K562 (cell line): ENCODE measurements around the gene KIF9. TPM values are rescaled to one million over a fixed set of nuclear protein-coding genes. Genes with fewer than 3 reads are reported as not detected.

Source experiments
- FIP1L1 ChIP-seq: fragments of 200-400 bp; formaldehyde crosslinking; IDR thresholded peaks from 2 replicates; pipeline ENCODE4 v1.6.1; 2018; ENCODE audit warnings: mild to moderate bottlenecking, low read depth, low read length; ENCODE audit not compliant: poor library complexity, severe bottlenecking
- HCFC1 ChIP-seq: IDR thresholded peaks from 2 replicates; pipeline ENCODE4 v1.6.1; 2012; ENCODE audit warnings: low read depth, low read length, improper control_type of control experiment
- HDAC1 ChIP-seq, 2 experiments: fragments of 450-650 bp; IDR thresholded peaks; 2 replicates each; pipeline ENCODE4 v1.6.1; 2016 to 2017; ENCODE audit warnings: inconsistent platforms in 1 of 2, mild to moderate bottlenecking in 1 of 2, moderate library complexity in 1 of 2
- MYC ChIP-seq, 2 experiments: fragments of 250-450 bp in 1 of 2; sonication (Bioruptor Pico) in 1 of 2; IDR thresholded peaks; 2 replicates each; pipeline versions ENCODE4 v1.5.1 to v1.6.1; 2012 to 2021; ENCODE audit warnings: low read depth in 2 of 2, borderline replicate concordance in 1 of 2, improper control_type of control experiment in 1 of 2, low read length in 1 of 2, mild to moderate bottlenecking in 1 of 2, moderate library complexity in 1 of 2
- NFATC3 ChIP-seq: fragments of 450-650 bp; IDR thresholded peaks from 2 replicates; pipeline ENCODE4 v1.6.1; 2017; ENCODE audit warnings: mild to moderate bottlenecking
- POLR2AphosphoS5 ChIP-seq: IDR thresholded peaks from 2 replicates; pipeline ENCODE4 v1.6.1; 2011; ENCODE audit warnings: mild to moderate bottlenecking, low read depth, low read length, moderate library complexity; ENCODE audit not compliant: control insufficient read depth, insufficient read depth
- RAD21 ChIP-seq, 2 experiments: fragments of 250-450 bp in 1 of 2; fragments of 450-650 bp in 1 of 2; sonication (Bioruptor Pico) in 1 of 2; formaldehyde crosslinking in 1 of 2; IDR thresholded peaks in 1 of 2; conservative IDR thresholded peaks in 1 of 2; 2 replicates each; pipeline versions ENCODE4 v1.4.0 to v1.8.0; 2020 to 2022; ENCODE audit warnings: mild to moderate bottlenecking in 2 of 2, moderate library complexity in 1 of 2
- TOE1 ChIP-seq, 2 experiments: fragments of 450-650 bp in 1 of 2; sonication (generic) in 1 of 2; formaldehyde crosslinking in 1 of 2; IDR thresholded peaks; 2 replicates each; pipeline versions ENCODE4 v1.7.1 to v1.8.0; 2016 to 2022; ENCODE audit warnings: borderline replicate concordance in 2 of 2, mild to moderate bottlenecking in 2 of 2, antibody characterized with exemption in 1 of 2, inconsistent platforms in 1 of 2, low read depth in 1 of 2, missing genetic modification reagents in 1 of 2, moderate library complexity in 1 of 2
- ZNF134 ChIP-seq: fragments of 250-450 bp; sonication (Bioruptor Pico); conservative IDR thresholded peaks from 2 replicates; pipeline ENCODE4 v1.4.0; 2020
- ZNF197 ChIP-seq: fragments of 200-800 bp; sonication (Bioruptor generic); IDR thresholded peaks from 2 replicates; pipeline ENCODE4 v1.6.1; 2016; ENCODE audit warnings: low read depth, missing genetic modification characterization, missing compliant biosample characterization
- ZNF232 ChIP-seq: sonication (generic); formaldehyde crosslinking; IDR thresholded peaks from 2 replicates; pipeline ENCODE4 v1.8.0; 2022; ENCODE audit warnings: mild to moderate bottlenecking, missing genetic modification reagents
- ZNF24 ChIP-seq: fragments of 450-650 bp; IDR thresholded peaks from 2 replicates; pipeline ENCODE4 v1.6.1; 2016
- ZNF282 ChIP-seq: sonication (generic); formaldehyde crosslinking; IDR thresholded peaks from 2 replicates; pipeline ENCODE4 v1.8.1; 2023; ENCODE audit warnings: missing genetic modification reagents
- ZNF407 ChIP-seq: fragments of 450-650 bp; IDR thresholded peaks from 2 replicates; pipeline ENCODE4 v1.6.1; 2016; ENCODE audit warnings: low read depth
- ZSCAN32 ChIP-seq: fragments of 450-650 bp; formaldehyde crosslinking; IDR thresholded peaks from 2 replicates; pipeline ENCODE4 v1.4.0; 2020; ENCODE audit warnings: mild to moderate bottlenecking, moderate library complexity
- polyA plus RNA-seq, 8 experiments: library from polyadenylated mRNA; depleted of rRNA in 4 of 8; stranded (reverse) in 5 of 8; unstranded in 3 of 8; fragments of >200 nt; fragmentation: Nextera tagmentation in 2 of 8; fragmentation: Illumina TruSeq in 1 of 8; extraction: Ambion mirVana in 2 of 8; extraction: Trizol in 1 of 8; gene quantifications; 2 replicates each; pipeline versions ENCODE4 v1.2.1 to v1.2.3, GENCODE V29; 2011 to 2014; ENCODE audit warnings: inconsistent platforms in 1 of 8, missing spikeins in 1 of 8
- total RNA-seq, 7 experiments: library from RNA; depleted of rRNA in 6 of 7; stranded (reverse); fragments of >200 nt in 6 of 7; fragmentation: Illumina TruSeq in 2 of 7; extraction: Trizol in 2 of 7; gene quantifications; 2 replicates each; pipeline versions ENCODE4 v1.2.1 to v1.2.3, GENCODE V29; 2011 to 2021; ENCODE audit warnings: low replicate concordance in 1 of 7
- TF ChIP-seq, protein P1 (sequence below): fragments of 450-650 bp; IDR thresholded peaks from 2 replicates; pipeline ENCODE4 v1.6.1; 2017; ENCODE audit warnings: antibody characterized with exemption

KIF9 gene
- total and polyA plus RNA-seq, 9 of the 15 experiments (the other 6 are each of a cell fraction or from before 2014, with no cell fraction given) = 16.9 to 56.9 (median 25.0) TPM

- TF ChIP-seq ZNF407 (peak; percentile 100), NFATC3 (no peak), MYC (IDR thresholded peaks at IDR 0.05; ENCODE audit: low read depth, low read length) (peak; percentile 96), MYC (CRISPR knock-in tag; IDR thresholded peaks at IDR 0.05; ENCODE audit: borderline replicate concordance, low read depth) (0 out of 2 replicates have a peak, but pooled peaks have one; percentile 15), HCFC1 (peak; percentile 77), RAD21 (CRISPR knock-in tag; conservative IDR thresholded peaks at IDR 0.05 in 1 of 2, IDR thresholded peaks at IDR 0.05 in 1 of 2) (no peak; a peak in 1 of 4 replicates), ZNF282 (CRISPR knock-in tag) (no peak; the same call in 1 of the 2 replicates), ZNF197 (peak; percentile 76; the same call in 1 of the 2 replicates), ZNF134 (CRISPR knock-in tag) (no peak), TOE1 (IDR thresholded peaks at IDR 0.05; ENCODE audit: borderline replicate concordance) (peak; percentile 92), TOE1 (CRISPR knock-in tag; IDR thresholded peaks at IDR 0.05; ENCODE audit: borderline replicate concordance, low read depth) (no peak), ZNF232 (CRISPR knock-in tag) (peak; percentile 38; the same call in 1 of the 2 replicates), HDAC1 (IDR thresholded peaks at IDR 0.05) (peak; percentile 100), ZNF24 (0 out of 2 replicates have a peak, but pooled peaks have one; percentile 25), POLR2AphosphoS5 (peak; percentile 62), FIP1L1 (peak; percentile 81), ZSCAN32 (no peak)
- TF ChIP-seq, protein P1, sequence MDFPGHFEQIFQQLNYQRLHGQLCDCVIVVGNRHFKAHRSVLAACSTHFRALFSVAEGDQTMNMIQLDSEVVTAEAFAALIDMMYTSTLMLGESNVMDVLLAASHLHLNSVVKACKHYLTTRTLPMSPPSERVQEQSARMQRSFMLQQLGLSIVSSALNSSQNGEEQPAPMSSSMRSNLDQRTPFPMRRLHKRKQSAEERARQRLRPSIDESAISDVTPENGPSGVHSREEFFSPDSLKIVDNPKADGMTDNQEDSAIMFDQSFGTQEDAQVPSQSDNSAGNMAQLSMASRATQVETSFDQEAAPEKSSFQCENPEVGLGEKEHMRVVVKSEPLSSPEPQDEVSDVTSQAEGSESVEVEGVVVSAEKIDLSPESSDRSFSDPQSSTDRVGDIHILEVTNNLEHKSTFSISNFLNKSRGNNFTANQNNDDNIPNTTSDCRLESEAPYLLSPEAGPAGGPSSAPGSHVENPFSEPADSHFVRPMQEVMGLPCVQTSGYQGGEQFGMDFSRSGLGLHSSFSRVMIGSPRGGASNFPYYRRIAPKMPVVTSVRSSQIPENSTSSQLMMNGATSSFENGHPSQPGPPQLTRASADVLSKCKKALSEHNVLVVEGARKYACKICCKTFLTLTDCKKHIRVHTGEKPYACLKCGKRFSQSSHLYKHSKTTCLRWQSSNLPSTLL = no peak
Observed at GRCh38 chr3:47282424-47283192, at the start of gene KIF9, which contains the start of gene KLHL18 (continued).
